GM19351 (cell line): ENCODE results near the gene CALD1.

Experiments
- ATAC-seq: cut with Tn5 transposase; IDR thresholded peaks from one replicate; pipeline ENCODE4 v1.9.1; 2021; ENCODE audit warnings: mild to moderate bottlenecking, moderate library complexity; ENCODE audit not compliant: unreplicated experiment

CALD1 gene

GRCh38 chr7:134763960-134764359 lies 15.5 kb upstream of the CALD1 start:
- no peak for ATAC-seq

DNA sequence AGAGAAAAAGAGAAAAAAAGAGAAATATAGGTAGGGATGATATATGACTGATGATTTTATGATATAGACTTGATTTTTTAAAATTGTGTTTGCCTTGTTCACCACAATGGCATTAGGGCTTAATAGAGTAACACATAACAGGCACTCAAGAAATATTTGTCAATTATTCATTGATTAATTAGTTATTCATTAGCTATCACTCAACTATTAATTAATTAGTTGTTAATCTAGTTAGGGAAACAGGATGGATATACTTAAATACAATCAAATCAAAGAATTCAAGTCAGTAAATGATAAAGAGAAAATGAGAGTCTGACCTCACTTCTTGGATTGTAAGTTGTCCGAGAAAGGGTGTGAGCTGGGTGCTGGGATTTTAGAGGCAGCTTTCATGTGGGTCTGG lies 15.1 kb upstream of the CALD1 start:
- ATAC-seq, result no peak

DNA sequence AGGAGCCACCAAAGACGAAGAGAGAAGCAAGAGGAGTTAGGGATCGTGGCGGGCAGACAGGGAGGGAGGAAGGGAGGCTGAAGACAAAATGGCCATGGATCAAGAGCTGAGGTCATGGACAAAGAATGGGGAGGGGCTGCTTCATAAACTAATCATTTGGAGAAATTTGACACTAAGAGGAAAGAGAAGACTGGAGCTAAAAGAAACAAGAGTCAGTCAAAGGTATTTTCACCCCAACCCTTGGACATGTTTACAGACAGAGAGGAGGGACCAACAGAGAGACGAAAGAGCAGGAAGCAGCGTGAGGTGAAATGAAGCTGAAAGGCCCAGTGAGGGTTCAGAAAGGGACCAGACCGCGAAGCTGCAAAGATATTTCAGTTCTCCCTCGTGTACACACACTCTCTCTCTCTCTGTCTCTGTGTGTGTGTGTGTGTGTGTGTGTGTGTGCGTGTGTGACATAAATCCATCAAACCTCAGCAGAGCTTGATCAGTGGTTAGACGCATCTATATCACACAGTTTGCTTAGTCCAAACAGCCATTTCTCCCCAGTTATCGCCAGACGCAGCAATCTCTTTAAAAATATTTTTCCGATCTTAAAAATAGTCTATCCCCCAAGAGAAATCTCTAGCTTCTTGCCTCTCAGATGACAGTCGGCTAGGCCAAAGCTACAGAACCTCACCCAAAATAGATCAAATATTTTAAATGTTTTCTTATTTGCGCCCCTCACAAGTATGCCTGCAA lies 12.5 kb upstream of the CALD1 start:
- ATAC-seq, result peak; percentile 90

GRCh38 chr7:134767520-134768168 lies 11.8 kb upstream of the CALD1 start:
- ATAC-seq, result peak; percentile 36

- ATAC-seq, result no peak
Observed at GRCh38 chr7:134768243-134768642, 11.2 kb upstream of the CALD1 start.

GRCh38 chr7:134770676-134771075 lies 8.8 kb upstream of the CALD1 start:
- ATAC-seq, result no peak

DNA sequence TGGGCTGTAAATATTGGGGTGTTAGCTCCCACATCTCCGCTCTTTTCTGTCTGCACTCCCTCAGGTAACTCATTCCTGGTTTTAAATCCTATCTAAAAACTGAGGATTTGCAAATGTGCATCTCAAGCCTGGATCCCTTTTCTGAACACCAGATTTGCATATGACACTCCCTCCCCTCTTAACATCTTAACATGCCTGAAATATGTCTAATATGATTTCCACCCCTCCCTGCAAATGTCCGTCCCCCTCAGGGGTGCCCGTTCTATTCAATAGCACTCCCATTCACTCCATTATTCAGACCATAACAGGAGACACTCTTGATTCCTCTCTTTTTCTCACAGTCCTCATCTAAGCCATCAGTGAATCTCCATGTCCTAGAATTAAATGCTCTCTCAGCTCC lies 8.3 kb upstream of the CALD1 start:
- ATAC-seq, result no peak

DNA sequence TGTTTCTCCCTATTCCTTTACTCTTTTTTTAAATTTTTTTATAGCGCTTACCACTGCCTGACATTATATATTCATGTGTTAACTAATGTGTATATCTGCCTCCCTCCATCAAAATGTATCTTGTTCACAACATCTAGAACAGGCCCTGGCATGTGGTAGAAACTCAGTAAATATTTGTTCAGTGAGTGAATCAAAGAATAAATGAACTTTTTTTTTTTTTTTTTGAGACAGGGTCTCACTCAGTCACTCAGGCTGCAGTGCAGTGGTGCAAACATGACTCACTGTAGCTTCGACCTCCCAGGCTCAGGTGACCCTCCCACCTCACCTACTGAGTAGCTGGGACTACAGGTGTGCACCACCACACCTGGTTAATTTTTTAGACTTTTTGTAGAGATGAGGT lies 7.5 kb upstream of the CALD1 start:
- no peak for ATAC-seq

- ATAC-seq, result no peak
Observed at GRCh38 chr7:134772401-134772800, 7.0 kb upstream of the CALD1 start.

DNA sequence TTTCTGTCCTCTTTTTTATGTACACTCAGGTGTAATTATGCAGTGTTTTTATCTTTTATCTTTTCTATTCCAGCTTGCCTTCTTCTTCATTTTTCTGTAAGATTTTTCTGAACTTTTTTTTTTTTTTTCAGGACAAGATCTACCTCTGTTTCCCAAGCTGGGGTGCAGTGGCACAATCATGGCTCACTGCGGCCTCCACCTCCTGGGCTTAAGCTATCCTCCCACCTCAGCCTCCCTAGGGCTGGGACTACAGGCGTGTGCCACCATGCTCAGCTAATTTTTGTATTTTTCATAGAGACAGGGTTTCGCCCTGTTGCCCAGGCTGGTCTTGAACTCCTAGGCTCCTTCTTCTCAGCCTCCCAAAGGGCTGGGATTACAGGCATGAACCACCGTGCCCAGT lies 6.3 kb upstream of the CALD1 start:
- no peak for ATAC-seq

- ATAC-seq, result no peak
Observed at GRCh38 chr7:134774119-134774518, 5.3 kb upstream of the CALD1 start.

DNA sequence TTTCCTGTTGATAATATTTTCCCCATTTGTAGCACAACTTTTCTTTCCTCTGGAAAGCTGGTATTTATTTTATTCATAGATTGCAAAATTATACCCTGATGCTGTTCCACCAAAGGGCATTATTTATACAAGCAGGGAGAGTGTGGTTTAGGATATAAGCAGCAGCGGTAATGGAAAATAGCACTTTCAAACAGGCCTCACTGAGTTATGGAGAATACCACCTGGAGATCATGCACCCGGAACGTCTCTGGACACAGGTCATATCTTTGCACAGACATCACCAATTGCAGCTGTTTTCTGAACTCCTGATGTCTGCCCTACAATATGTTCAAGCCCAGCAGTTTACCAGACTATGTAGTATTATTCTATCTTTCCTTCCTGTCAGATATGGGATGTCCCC lies 2.0 kb upstream of the CALD1 start:
- no peak for ATAC-seq

- ATAC-seq, result no peak
Observed at GRCh38 chr7:134777908-134778580, 1.4 kb upstream of the CALD1 start.

DNA sequence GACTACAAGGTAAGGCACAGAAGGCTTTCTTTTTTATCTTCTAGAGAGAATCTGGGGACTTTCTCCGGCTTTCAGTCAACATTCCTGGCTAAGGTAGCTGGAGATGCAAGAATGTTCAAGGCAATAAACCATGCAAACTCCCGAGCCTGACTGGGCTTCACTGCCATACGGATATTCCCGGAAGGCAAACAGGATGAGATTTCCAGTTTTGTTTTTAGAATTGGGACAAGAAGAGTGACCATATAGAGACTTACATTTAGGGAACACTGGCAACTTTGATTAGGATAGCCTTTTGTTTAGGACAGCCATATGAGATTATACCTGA lies 269 bp downstream of the CALD1 start:
- ATAC-seq, result no peak

DNA sequence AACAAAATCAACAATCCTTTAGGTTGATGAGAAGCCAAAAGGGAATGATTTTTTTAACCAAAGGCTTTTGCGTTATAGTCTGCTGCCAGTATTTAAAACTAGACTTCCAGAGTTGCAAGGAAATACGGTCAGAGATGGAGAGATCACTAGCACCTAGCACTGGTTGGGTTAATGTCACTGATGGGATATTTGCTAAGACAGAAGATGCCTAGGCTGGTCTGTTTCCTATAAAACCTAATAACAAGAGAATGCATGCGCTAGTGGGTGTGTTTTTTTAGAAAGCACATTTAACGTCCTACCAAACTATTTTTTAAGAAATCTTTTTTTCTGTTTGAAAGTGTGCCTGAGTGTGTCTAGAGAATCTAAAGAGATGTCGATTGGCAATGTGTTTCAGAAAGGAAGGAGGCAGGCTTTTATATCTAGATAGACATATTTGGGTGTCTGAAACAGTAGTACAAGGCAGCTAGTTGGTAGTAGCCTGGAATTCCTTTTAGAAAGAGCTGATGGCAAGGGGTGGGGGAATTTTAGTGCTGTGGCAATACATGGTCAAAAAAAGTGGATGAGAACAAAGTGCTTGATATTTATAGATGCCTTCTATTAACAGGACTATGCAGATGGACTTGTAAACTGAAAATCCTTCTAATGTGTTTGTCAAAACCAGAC lies 863 bp downstream of the CALD1 start:
- ATAC-seq, result no peak

DNA sequence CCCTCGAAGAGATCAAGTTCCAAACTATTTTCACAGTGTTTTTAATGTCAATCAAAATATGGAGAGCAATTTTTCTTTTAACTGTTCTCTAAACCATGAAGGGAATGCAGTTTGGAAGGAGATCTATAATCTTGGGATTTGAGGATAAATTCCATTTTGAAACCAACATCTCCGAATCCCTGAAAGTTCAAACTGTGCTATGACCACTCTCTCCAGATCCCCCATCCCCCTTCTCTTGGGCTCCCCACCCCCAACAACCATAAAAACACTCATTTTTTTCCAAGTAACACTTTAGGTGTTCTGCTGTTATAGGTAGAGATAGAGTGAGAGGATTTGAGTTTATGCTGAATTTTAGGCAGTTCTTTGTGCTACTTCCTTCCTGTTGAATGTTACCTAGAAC lies 1.7 kb downstream of the CALD1 start:
- no peak for ATAC-seq

DNA sequence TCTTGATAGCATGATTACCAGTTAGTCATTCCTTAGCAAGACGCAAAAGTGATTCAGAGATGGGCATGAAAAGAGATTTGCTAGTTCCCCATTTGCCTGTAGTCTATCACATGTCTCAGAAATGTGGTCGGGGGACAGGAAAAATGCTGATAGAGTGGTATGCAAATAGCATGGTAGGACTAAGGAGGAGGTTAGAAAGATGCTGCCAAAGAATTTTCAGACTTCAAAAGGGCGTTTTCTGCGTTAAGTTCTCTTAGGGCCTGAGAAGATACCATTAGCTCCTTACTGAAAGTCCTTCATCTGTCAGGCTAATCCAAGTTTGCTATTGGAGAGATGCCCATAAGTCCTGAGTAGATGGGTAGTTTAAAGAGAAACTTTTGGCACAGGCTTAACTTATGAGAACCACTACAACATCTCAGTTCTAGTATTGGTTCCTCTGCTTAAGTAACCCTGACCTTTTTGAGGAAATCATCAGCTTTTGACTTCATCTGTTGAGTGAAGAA lies 2.7 kb downstream of the CALD1 start:
- ATAC-seq, result peak; percentile 88

GRCh38 chr7:134783294-134784069 lies 4.0 kb downstream of the CALD1 start:
- no peak for ATAC-seq

GRCh38 chr7:134784251-134785049 lies 5.0 kb downstream of the CALD1 start:
- no peak for ATAC-seq

- no peak for ATAC-seq
Observed at GRCh38 chr7:134785842-134786241, 6.4 kb downstream of the CALD1 start.
